DND-41 (cell line): ENCODE results near the gene NDUFAB1.
"Not testable (repeated sequence)": the region's sequence is repeated elsewhere in the genome, so short reads cannot be mapped to it uniquely, and the experiment has no call there.

Source experiments
- ATAC-seq: fragments of 200-7000 bp; cut with Tn5 transposase; 3 replicates; pipeline ENCODE4 v1.9.1; 2021; ENCODE audit warnings: low read depth; ENCODE audit not compliant: insufficient read depth
- DNase-seq: peaks from one replicate; pipeline ENCODE4 v3.0.0-alpha.2; 2020
- H2AFZ ChIP-seq: 2 replicates; pipeline ENCODE4 v1.6.0; 2012; ENCODE audit warnings: low read depth, low read length
- H3K27ac ChIP-seq: 2 replicates; pipeline ENCODE4 v1.5.1; 2012; ENCODE audit warnings: low read length, inconsistent platforms
- H3K27me3 ChIP-seq: fragments of 200-600 bp; sonication (generic); 2 replicates; pipeline ENCODE4 v1.6.0; 2012; ENCODE audit warnings: low read length, mild to moderate bottlenecking, inconsistent platforms; ENCODE audit not compliant: insufficient read depth, poor library complexity
- H3K36me3 ChIP-seq: 2 replicates; pipeline ENCODE4 v1.5.1; 2012; ENCODE audit warnings: low read length, inconsistent platforms; ENCODE audit not compliant: insufficient read depth
- H3K4me1 ChIP-seq: 2 replicates; pipeline ENCODE4 v1.5.1; 2012; ENCODE audit warnings: mild to moderate bottlenecking, low read length; ENCODE audit not compliant: insufficient read depth
- H3K4me2 ChIP-seq: 2 replicates; pipeline ENCODE4 v1.6.0; 2012; ENCODE audit warnings: mild to moderate bottlenecking, moderate library complexity, low read length, inconsistent platforms; ENCODE audit not compliant: insufficient read depth
- H3K4me3 ChIP-seq, 2 experiments: fragments of 200-600 bp in 1 of 2; shearing (Covaris generic) in 1 of 2; 2 replicates each; pipeline ENCODE4 v1.5.1; 2012 to 2016; ENCODE audit warnings: inconsistent platforms in 2 of 2, low read length in 2 of 2, mild to moderate bottlenecking in 2 of 2, low read depth in 1 of 2, moderate library complexity in 1 of 2
- H3K79me2 ChIP-seq: 2 replicates; pipeline ENCODE4 v1.6.0; 2012; ENCODE audit warnings: low read length, inconsistent platforms; ENCODE audit not compliant: insufficient read depth
- H3K9ac ChIP-seq: 2 replicates; pipeline ENCODE4 v1.6.0; 2012; ENCODE audit warnings: low read depth, mild to moderate bottlenecking, inconsistent platforms, low read length, moderate library complexity
- H3K9me3 ChIP-seq: 2 replicates; pipeline ENCODE4 v1.5.1; 2012; ENCODE audit warnings: low read length, moderate library complexity, mild to moderate bottlenecking, inconsistent platforms; ENCODE audit not compliant: insufficient read depth, severe bottlenecking
- H4K20me1 ChIP-seq: 2 replicates; pipeline ENCODE4 v1.6.0; 2012; ENCODE audit warnings: low read length; ENCODE audit not compliant: insufficient read depth
- CTCF ChIP-seq: IDR thresholded peaks from 2 replicates; pipeline ENCODE4 v1.5.1; 2012; ENCODE audit warnings: borderline replicate concordance, low read length, moderate library complexity, mild to moderate bottlenecking; ENCODE audit not compliant: poor library complexity, severe bottlenecking; ENCODE audit errors: extremely low read depth
- EZH2 ChIP-seq: IDR thresholded peaks from 3 replicates; pipeline ENCODE4 v1.6.1; 2012; ENCODE audit warnings: borderline replicate concordance, low read depth, mild to moderate bottlenecking, moderate library complexity, low read length, inconsistent platforms; ENCODE audit not compliant: severe bottlenecking

Gene NDUFAB1

GRCh38 chr16:23629516-23629915, 33.4 kb upstream of the NDUFAB1 start:
- H3K79me2 ChIP-seq: peaks cover 16% of the 10 kb centered on the region; the same call in 1 of the 2 replicates
- no peak overlapping the region for H3K9ac ChIP-seq
- no peaks in the 10 kb centered on the region for H3K9me3 ChIP-seq
- H2AFZ ChIP-seq: no peak overlapping the region
- peaks cover 81% of the 10 kb centered on the region for H3K36me3 ChIP-seq
- ATAC-seq (no peak), DNase-seq (no peak)
- H3K27ac ChIP-seq: no peak overlapping the region
- H4K20me1 ChIP-seq: peaks cover 3% of the 10 kb centered on the region; the same call in 1 of the 2 replicates
- TF ChIP-seq CTCF (no peak), EZH2 (no peak)
- peaks cover 7% of the 10 kb centered on the region; the same call in 1 of the 2 replicates for H3K4me1 ChIP-seq
- no peak overlapping the region for H3K4me2 ChIP-seq
- no peak overlapping the region for H3K4me3 ChIP-seq
- H3K27me3 ChIP-seq: no peaks in the 10 kb centered on the region

- H3K4me2 ChIP-seq: no peak overlapping the region
- no peak overlapping the region for H2AFZ ChIP-seq
- H3K9me3 ChIP-seq: no peaks in the 10 kb centered on the region
- peaks cover 85% of the 10 kb centered on the region for H3K36me3 ChIP-seq
- H3K9ac ChIP-seq: no peak overlapping the region
- no peak overlapping the region for H3K4me3 ChIP-seq
- no peaks in the 10 kb centered on the region for H3K27me3 ChIP-seq
- DNase-seq: no peak
- no peak for TF ChIP-seq EZH2
- TF ChIP-seq CTCF: no peak
- no peak overlapping the region for H3K27ac ChIP-seq
- H4K20me1 ChIP-seq: no peaks in the 10 kb centered on the region
- no peaks in the 10 kb centered on the region for H3K4me1 ChIP-seq
- no peaks in the 10 kb centered on the region for H3K79me2 ChIP-seq
- ATAC-seq: no peak
Measured at GRCh38 chr16:23624092-23624491, 28.0 kb upstream of the NDUFAB1 start.

- TF ChIP-seq CTCF: no peak
- no peak for TF ChIP-seq EZH2
- ATAC-seq (no peak), DNase-seq (no peak)
- Histone ChIP-seq H3K9me3 (no peaks in the 10 kb centered on the region), H2AFZ (no peak overlapping the region), H3K4me3 (no peak overlapping the region), H3K27me3 (no peaks in the 10 kb centered on the region), H3K36me3 (peaks cover 65% of the 10 kb centered on the region), H3K27ac (no peak overlapping the region), H3K9ac (no peak overlapping the region), H4K20me1 (no peaks in the 10 kb centered on the region), H3K4me1 (no peaks in the 10 kb centered on the region), H3K4me2 (no peak overlapping the region), H3K79me2 (no peaks in the 10 kb centered on the region)
Measured at GRCh38 chr16:23615805-23616204, 19.7 kb upstream of the NDUFAB1 start.

- TF ChIP-seq CTCF (no peak), EZH2 (no peak)
Measured at GRCh38 chr16:23611936-23612335, 15.8 kb upstream of the NDUFAB1 start.

GRCh38 chr16:23610905-23611304, 14.8 kb upstream of the NDUFAB1 start:
- H3K4me1 ChIP-seq, H3K4me2 ChIP-seq, H3K9ac ChIP-seq, H2AFZ ChIP-seq, H3K9me3 ChIP-seq, H3K27ac ChIP-seq, H3K27me3 ChIP-seq, ATAC-seq, H4K20me1 ChIP-seq, H3K79me2 ChIP-seq, DNase-seq, H3K4me3 ChIP-seq: not testable (repeated sequence)
- peaks cover 49% of the 10 kb centered on the region for H3K36me3 ChIP-seq

More at GRCh38 chr16:23611936-23612335, 15.8 kb upstream of the NDUFAB1 start:
- Histone ChIP-seq H3K27ac (no peak overlapping the region), H3K9ac (no peak overlapping the region), H3K36me3 (peaks cover 50% of the 10 kb centered on the region; the same call in 1 of the 2 replicates), H2AFZ (no peak overlapping the region), H3K4me1 (no peaks in the 10 kb centered on the region), H3K27me3 (no peaks in the 10 kb centered on the region), H3K4me2 (no peak overlapping the region), H4K20me1 (no peaks in the 10 kb centered on the region), H3K79me2 (no peaks in the 10 kb centered on the region), H3K4me3 (no peak overlapping the region), H3K9me3 (no peaks in the 10 kb centered on the region)
- ATAC-seq: no peak
- DNase-seq: no peak
